ENCODE data around the gene GREB1. TPM values are rescaled to one million over a fixed set of nuclear protein-coding genes. Genes with fewer than 3 reads are reported as not detected.

The GREB1 gene
- total and polyA plus RNA-seq, 2 experiments from 2014 or later, result 5.7 to 6.4 TPM

GRCh38 chr2:11684894-11685460 lies 151.1 kb downstream of the GREB1 start:
- no peak for DNase-seq (ENCODE audit: low spot score)
- 90% methylated on average over 11 of the region's 12 CpGs for WGBS (ENCODE audit: low lambda C conversion rate, missing lambda C conversion rate)

GRCh38 chr2:11685906-11686470 lies 152.1 kb downstream of the GREB1 start:
- Histone ChIP-seq H3K27me3 (peaks cover 4% of the 10 kb centered on the region), H4K20me1 (ENCODE audit: insufficient read depth, poor library complexity, severe bottlenecking) (no peaks in the 10 kb centered on the region), H3K9me3 (ENCODE audit: low read depth) (no peaks in the 10 kb centered on the region), H3K4me3 (no peak overlapping the region), H3K27ac (no peak overlapping the region), H2AFZ (no peak overlapping the region), H3K4me1 (ENCODE audit: insufficient read depth) (peaks cover 6% of the 10 kb centered on the region), H3K4me2 (no peak overlapping the region), H3K79me2 (no peaks in the 10 kb centered on the region), H3K9me2 (replicated peaks; ENCODE audit: insufficient read depth) (no peaks in the 10 kb centered on the region), H3K36me3 (replicated peaks; ENCODE audit: insufficient read depth, low read depth) (no peaks in the 10 kb centered on the region)
- TF ChIP-seq EZH2 (IDR thresholded peaks at IDR 0.05; ENCODE audit: borderline replicate concordance) (no peak), CTCF (IDR thresholded peaks at IDR 0.05; ENCODE audit: poor library complexity) (no peak), EZH2phosphoT487 (IDR thresholded peaks at IDR 0.05; ENCODE audit: low read depth, severe bottlenecking, unreplicated experiment) (no peak)
- WGBS (ENCODE audit: low lambda C conversion rate, missing lambda C conversion rate), result 91% methylated on average over 10 of the region's 10 CpGs
- no peak for DNase-seq (ENCODE audit: low spot score)

More at GRCh38 chr2:11684894-11685460, 151.1 kb downstream of the GREB1 start:
- Histone ChIP-seq H3K4me2 (no peak overlapping the region), H3K4me3 (no peak overlapping the region), H3K4me1 (ENCODE audit: insufficient read depth) (peaks cover 16% of the 10 kb centered on the region), H3K79me2 (no peaks in the 10 kb centered on the region), H3K36me3 (replicated peaks; ENCODE audit: insufficient read depth, low read depth) (no peaks in the 10 kb centered on the region), H4K20me1 (ENCODE audit: insufficient read depth, poor library complexity, severe bottlenecking) (no peaks in the 10 kb centered on the region), H3K27me3 (peaks cover 4% of the 10 kb centered on the region), H3K9me3 (ENCODE audit: low read depth) (no peaks in the 10 kb centered on the region), H3K27ac (no peak overlapping the region), H2AFZ (no peak overlapping the region), H3K9me2 (replicated peaks; ENCODE audit: insufficient read depth) (no peaks in the 10 kb centered on the region)
- no peak for TF ChIP-seq EZH2 (IDR thresholded peaks at IDR 0.05; ENCODE audit: borderline replicate concordance)
- no peak for TF ChIP-seq EZH2phosphoT487 (IDR thresholded peaks at IDR 0.05; ENCODE audit: low read depth, severe bottlenecking, unreplicated experiment)

GRCh38 chr2:11687736-11688135 lies 153.9 kb downstream of the GREB1 start:
- H4K20me1 ChIP-seq (ENCODE audit: insufficient read depth, poor library complexity, severe bottlenecking), result no peaks in the 10 kb centered on the region
- no peak overlapping the region for H3K4me3 ChIP-seq
- H3K27ac ChIP-seq, result no peak overlapping the region
- H3K79me2 ChIP-seq, result no peaks in the 10 kb centered on the region
- no peaks in the 10 kb centered on the region for H3K36me3 ChIP-seq (replicated peaks; ENCODE audit: insufficient read depth, low read depth)
- DNase-seq (ENCODE audit: low spot score), result no peak
- no peaks in the 10 kb centered on the region for H3K9me3 ChIP-seq (ENCODE audit: low read depth)
- H3K4me2 ChIP-seq, result peak overlapping the region; percentile 72
- TF ChIP-seq CTCF (IDR thresholded peaks at IDR 0.05; ENCODE audit: poor library complexity), result no peak
- no peak for TF ChIP-seq EZH2phosphoT487 (IDR thresholded peaks at IDR 0.05; ENCODE audit: low read depth, severe bottlenecking, unreplicated experiment)
- TF ChIP-seq EZH2 (IDR thresholded peaks at IDR 0.05; ENCODE audit: borderline replicate concordance), result no peak
- no peaks in the 10 kb centered on the region for H3K9me2 ChIP-seq (replicated peaks; ENCODE audit: insufficient read depth)
- WGBS (ENCODE audit: low lambda C conversion rate, missing lambda C conversion rate), result 79% methylated on average over 9 of the region's 9 CpGs
- no peak overlapping the region for H2AFZ ChIP-seq
- peaks cover 5% of the 10 kb centered on the region for H3K4me1 ChIP-seq (ENCODE audit: insufficient read depth)
- H3K27me3 ChIP-seq, result peaks cover 4% of the 10 kb centered on the region

- Histone ChIP-seq H3K4me2 (peak overlapping the region; percentile 72), H3K9me3 (ENCODE audit: low read depth) (no peaks in the 10 kb centered on the region), H4K20me1 (ENCODE audit: insufficient read depth, poor library complexity, severe bottlenecking) (no peaks in the 10 kb centered on the region), H2AFZ (peak overlapping the region; percentile 3), H3K9me2 (replicated peaks; ENCODE audit: insufficient read depth) (no peaks in the 10 kb centered on the region), H3K36me3 (replicated peaks; ENCODE audit: insufficient read depth, low read depth) (no peaks in the 10 kb centered on the region), H3K27ac (no peak overlapping the region), H3K27me3 (peaks cover 4% of the 10 kb centered on the region), H3K4me1 (ENCODE audit: insufficient read depth) (peaks cover 5% of the 10 kb centered on the region), H3K79me2 (no peaks in the 10 kb centered on the region), H3K4me3 (no peak overlapping the region)
- 15% methylated on average over 23 of the region's 23 CpGs for WGBS (ENCODE audit: low lambda C conversion rate, missing lambda C conversion rate)
- TF ChIP-seq CTCF (IDR thresholded peaks at IDR 0.05; ENCODE audit: poor library complexity), result peak; percentile 95
- no peak for TF ChIP-seq EZH2 (IDR thresholded peaks at IDR 0.05; ENCODE audit: borderline replicate concordance)
- TF ChIP-seq EZH2phosphoT487 (IDR thresholded peaks at IDR 0.05; ENCODE audit: low read depth, severe bottlenecking, unreplicated experiment), result no peak
- DNase-seq (ENCODE audit: low spot score), result peak; percentile 90
These were observed 154.6 kb downstream of the GREB1 start for GRCh38 chr2:11688222-11689069.

Measured in hepatocyte (in vitro differentiated cells).